ENCODE data around the gene CYP11A1. TPM values are rescaled to one million over a fixed set of nuclear protein-coding genes. Genes with fewer than 3 reads are reported as not detected.
A peak's percentile ranks its signal among the peaks of the same experiment; 100 is the strongest.

The CYP11A1 gene
- polyA plus RNA-seq, 2 of the 4 experiments (the other 2 are of a cell fraction), result 0.06 TPM; not detected in 1

- POLR2A ChIA-PET, result no interaction called here
- Histone ChIP-seq H3K27ac (no peak overlapping the region), H3K9me3 (no peaks in the 10 kb centered on the region), H3K4me1 (0 out of 3 replicates have a peak, but pooled peaks cover 3% of the 10 kb centered on the region), H3K4me2 (no peak overlapping the region), H3K4me3 (no peak overlapping the region)
- WGBS (ENCODE audit: missing lambda C conversion rate), result 11% methylated on average over 1 of the region's 1 CpG
- no peak for TF ChIP-seq GATA3 (IDR thresholded peaks at IDR 0.05; ENCODE audit: borderline replicate concordance)
- TF ChIP-seq NFE2L2 (conservative IDR thresholded peaks at IDR 0.05; ENCODE audit: low read length), result no peak
- no peak for DNase-seq (ENCODE audit: low read depth in 1 of 2, low spot score in 1 of 2)
- FAIRE-seq, result no peak
- ATAC-seq, result no peak
- CTCF ChIA-PET, result interaction anchor here (1.0 to 3.5 kb wide), 2 partner anchors 10 to 23 kb away, joined by 3 to 20 read pairs; no protein-coding TSS in a partner anchor
Observed at GRCh38 chr15:74297887-74298286, 69.6 kb downstream of the CYP11A1 start.

DNA sequence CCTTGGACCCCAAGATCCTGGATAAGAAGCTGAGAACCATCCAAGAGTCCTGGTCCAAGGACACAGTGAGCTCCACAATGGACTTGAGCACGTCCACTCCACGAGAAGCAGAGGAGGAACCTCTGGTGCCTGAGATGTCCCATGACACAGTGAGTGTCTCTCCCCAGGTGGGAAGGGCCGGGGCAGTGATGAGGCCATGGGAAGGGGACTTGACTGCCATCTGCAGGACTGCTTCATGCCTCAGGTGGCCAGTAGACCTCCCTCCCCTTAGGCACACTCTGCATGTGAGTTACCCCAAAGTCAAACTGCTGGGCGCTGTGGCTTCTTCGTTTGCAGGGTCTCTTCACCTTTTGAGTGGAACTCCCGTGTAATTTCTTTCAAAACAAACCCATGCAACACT lies 71.6 kb downstream of the CYP11A1 start:
- Histone ChIP-seq H3K4me1 (no peaks in the 10 kb centered on the region), H3K4me3 (no peak overlapping the region), H3K4me2 (no peak overlapping the region), H3K9me3 (no peaks in the 10 kb centered on the region), H3K27ac (no peak overlapping the region)
- DNase-seq (ENCODE audit: low read depth in 1 of 2, low spot score in 1 of 2) (no peak), ATAC-seq (peak in 1 of 2 experiments; percentile 62; a peak in 2 of 6 replicates), FAIRE-seq (no peak)
- TF ChIP-seq SREBF2 (IDR thresholded peaks at IDR 0.05) (no peak), CHD2 (IDR thresholded peaks at IDR 0.05; ENCODE audit: low read length, partially characterized antibody) (no peak), ZSCAN20 (CRISPR knock-in tag; IDR thresholded peaks at IDR 0.05) (no peak), ZNF302 (CRISPR knock-in tag; IDR thresholded peaks at IDR 0.05) (no peak), RAD21 (conservative IDR thresholded peaks at IDR 0.05 in 1 of 2, IDR thresholded peaks at IDR 0.05 in 1 of 2) (peak in 1 of 2 experiments; percentile 8; a peak in 1 of 5 replicates), HEYL (CRISPR knock-in tag; IDR thresholded peaks at IDR 0.05) (no peak)
- CTCF ChIA-PET, result interaction anchor here (0.7 to 1.9 kb wide), 3 partner anchors 9 to 175 kb away, joined by 3 to 7 read pairs (median 3); no protein-coding TSS in a partner anchor
- WGBS (ENCODE audit: missing lambda C conversion rate), result 47% methylated on average over 6 of the region's 6 CpGs
- POLR2A ChIA-PET, result no interaction called here

- CTCF ChIA-PET, result interaction anchor here (1.2 to 1.6 kb wide), 2 partner anchors 9 to 29 kb away, joined by 3 to 5 read pairs; no protein-coding TSS in a partner anchor
- no peak overlapping the region for H3K27ac ChIP-seq
- 23% methylated on average over 1 of the region's 1 CpG for WGBS (ENCODE audit: missing lambda C conversion rate)
- TF ChIP-seq SMC3 (IDR thresholded peaks at IDR 0.05) (no peak), MYC (IDR thresholded peaks at IDR 0.05; ENCODE audit: borderline replicate concordance, low read length) (no peak), RFX5 (IDR thresholded peaks at IDR 0.05) (no peak), ELK1 (IDR thresholded peaks at IDR 0.05; ENCODE audit: low read depth, low read length) (no peak), ZFP36 (IDR thresholded peaks at IDR 0.05; ENCODE audit: borderline replicate concordance, partially characterized antibody) (no peak), NR3C1 (IDR thresholded peaks at IDR 0.05) (no peak), HOXB13 (CRISPR knock-in tag; IDR thresholded peaks at IDR 0.05; ENCODE audit: low read depth) (no peak), CBX2 (IDR thresholded peaks at IDR 0.05; ENCODE audit: borderline replicate concordance, low read depth) (no peak), HEYL (CRISPR knock-in tag; IDR thresholded peaks at IDR 0.05) (no peak)
- no peaks in the 10 kb centered on the region for H3K4me1 ChIP-seq
- ATAC-seq (no peak), DNase-seq (ENCODE audit: low read depth in 1 of 2, low spot score in 1 of 2) (no peak), FAIRE-seq (no peak)
- H3K9me3 ChIP-seq, result no peaks in the 10 kb centered on the region
- H3K4me3 ChIP-seq, result no peak overlapping the region
- H3K4me2 ChIP-seq, result no peak overlapping the region
- POLR2A ChIA-PET, result interaction anchor here (0.5 kb wide), 1 partner anchor 164 kb away, joined by 3 read pairs; no protein-coding TSS in a partner anchor
Observed at GRCh38 chr15:74294010-74294409, 73.4 kb downstream of the CYP11A1 start.

- CTCF ChIA-PET, result interaction anchor here (1.2 to 1.6 kb wide), 3 partner anchors 9 to 30 kb away, joined by 3 to 7 read pairs (median 5); no protein-coding TSS in a partner anchor
- FAIRE-seq (no peak), ATAC-seq (no peak), DNase-seq (ENCODE audit: low read depth in 1 of 2, low spot score in 1 of 2) (no peak)
- H3K9me3 ChIP-seq, result no peaks in the 10 kb centered on the region
- WGBS (ENCODE audit: missing lambda C conversion rate), result 10% methylated on average over 3 of the region's 3 CpGs
- H3K4me2 ChIP-seq, result no peak overlapping the region
- POLR2A ChIA-PET, result no interaction called here
- no peak overlapping the region for H3K27ac ChIP-seq
- H3K4me1 ChIP-seq, result no peaks in the 10 kb centered on the region
- no peak overlapping the region for H3K4me3 ChIP-seq
- TF ChIP-seq MAZ (IDR thresholded peaks at IDR 0.05; ENCODE audit: borderline replicate concordance, low read depth, low read length), result no peak
- TF ChIP-seq TP53 (CRISPR knock-in tag; IDR thresholded peaks at IDR 0.05), result no peak
- no peak for TF ChIP-seq TFCP2L1 (CRISPR knock-in tag; IDR thresholded peaks at IDR 0.05)
- TF ChIP-seq, protein P1, sequence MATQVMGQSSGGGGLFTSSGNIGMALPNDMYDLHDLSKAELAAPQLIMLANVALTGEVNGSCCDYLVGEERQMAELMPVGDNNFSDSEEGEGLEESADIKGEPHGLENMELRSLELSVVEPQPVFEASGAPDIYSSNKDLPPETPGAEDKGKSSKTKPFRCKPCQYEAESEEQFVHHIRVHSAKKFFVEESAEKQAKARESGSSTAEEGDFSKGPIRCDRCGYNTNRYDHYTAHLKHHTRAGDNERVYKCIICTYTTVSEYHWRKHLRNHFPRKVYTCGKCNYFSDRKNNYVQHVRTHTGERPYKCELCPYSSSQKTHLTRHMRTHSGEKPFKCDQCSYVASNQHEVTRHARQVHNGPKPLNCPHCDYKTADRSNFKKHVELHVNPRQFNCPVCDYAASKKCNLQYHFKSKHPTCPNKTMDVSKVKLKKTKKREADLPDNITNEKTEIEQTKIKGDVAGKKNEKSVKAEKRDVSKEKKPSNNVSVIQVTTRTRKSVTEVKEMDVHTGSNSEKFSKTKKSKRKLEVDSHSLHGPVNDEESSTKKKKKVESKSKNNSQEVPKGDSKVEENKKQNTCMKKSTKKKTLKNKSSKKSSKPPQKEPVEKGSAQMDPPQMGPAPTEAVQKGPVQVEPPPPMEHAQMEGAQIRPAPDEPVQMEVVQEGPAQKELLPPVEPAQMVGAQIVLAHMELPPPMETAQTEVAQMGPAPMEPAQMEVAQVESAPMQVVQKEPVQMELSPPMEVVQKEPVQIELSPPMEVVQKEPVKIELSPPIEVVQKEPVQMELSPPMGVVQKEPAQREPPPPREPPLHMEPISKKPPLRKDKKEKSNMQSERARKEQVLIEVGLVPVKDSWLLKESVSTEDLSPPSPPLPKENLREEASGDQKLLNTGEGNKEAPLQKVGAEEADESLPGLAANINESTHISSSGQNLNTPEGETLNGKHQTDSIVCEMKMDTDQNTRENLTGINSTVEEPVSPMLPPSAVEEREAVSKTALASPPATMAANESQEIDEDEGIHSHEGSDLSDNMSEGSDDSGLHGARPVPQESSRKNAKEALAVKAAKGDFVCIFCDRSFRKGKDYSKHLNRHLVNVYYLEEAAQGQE (IDR thresholded peaks at IDR 0.05), result no peak
- no peak for TF ChIP-seq EP300 (IDR thresholded peaks at IDR 0.05)
- TF ChIP-seq, protein P2, sequence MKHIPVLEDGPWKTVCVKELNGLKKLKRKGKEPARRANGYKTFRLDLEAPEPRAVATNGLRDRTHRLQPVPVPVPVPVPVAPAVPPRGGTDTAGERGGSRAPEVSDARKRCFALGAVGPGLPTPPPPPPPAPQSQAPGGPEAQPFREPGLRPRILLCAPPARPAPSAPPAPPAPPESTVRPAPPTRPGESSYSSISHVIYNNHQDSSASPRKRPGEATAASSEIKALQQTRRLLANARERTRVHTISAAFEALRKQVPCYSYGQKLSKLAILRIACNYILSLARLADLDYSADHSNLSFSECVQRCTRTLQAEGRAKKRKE (CRISPR knock-in tag; IDR thresholded peaks at IDR 0.05; ENCODE audit: low read depth), result no peak
Observed at GRCh38 chr15:74293021-74293810, 74.2 kb downstream of the CYP11A1 start.
